Thyroid gland (tissue), 4 donors: ENCODE results near the gene TMEM120A. TPM values are rescaled to one million over a fixed set of nuclear protein-coding genes. Genes with fewer than 3 reads are reported as not detected.
A peak's percentile ranks its signal among the peaks of the same experiment; 100 is the strongest.

ENCODE experiments used
- DNase-seq, 2 donors: peaks; one replicate each; pipeline ENCODE4 v3.0.0-alpha.2; 2019
- H3K27ac ChIP-seq, 3 donors: fragments of 200-600 bp; sonication (generic); 1 replicate in 2 of 3; 2 replicates in 1 of 3; pipeline ENCODE4 v1.5.1; 2016 to 2019; ENCODE audit warnings: mild to moderate bottlenecking in 1 of 3, moderate library complexity in 1 of 3
- H3K27me3 ChIP-seq: fragments of 200-600 bp; sonication (generic); one replicate; pipeline ENCODE4 v1.5.1; 2019
- H3K36me3 ChIP-seq, 2 donors: fragments of 200-600 bp; sonication (generic); one replicate each; pipeline ENCODE4 v1.5.1; 2016 to 2019
- H3K4me1 ChIP-seq, 2 donors: fragments of 200-600 bp; sonication (generic); one replicate each; pipeline ENCODE4 v1.5.1; 2017 to 2019
- H3K4me3 ChIP-seq, 3 donors: fragments of 200-600 bp; sonication (generic); replicated peaks in 1 of 3; 1 replicate in 2 of 3; 2 replicates in 1 of 3; pipeline ENCODE4 v1.5.1; 2016; ENCODE audit warnings: mild to moderate bottlenecking in 1 of 3
- H3K9me3 ChIP-seq: fragments of 200-600 bp; sonication (generic); one replicate; pipeline ENCODE4 v1.5.1; 2017
- POLR2A ChIP-seq, 2 donors: fragments of 450-650 bp; IDR thresholded peaks; one replicate each; pipeline ENCODE4 v1.6.1; 2017; ENCODE audit warnings: antibody characterized with exemption in 2 of 2, mild to moderate bottlenecking in 2 of 2, moderate library complexity in 1 of 2
- WGBS, 2 donors: methylation state at CpG; one replicate each; pipeline ENCODE4 v1.1.5; 2017; 5-methylcytosine and 5-hydroxymethylcytosine counted together
- intact Hi-C: fragments of 100-400 bp; cut with DNase I; formaldehyde crosslinking; loops from one replicate; pipeline ENCODE4 v1.15.1; 2023
- total RNA-seq, 4 donors: library from RNA; depleted of rRNA; stranded (reverse); fragments of >200 nt; gene quantifications; one replicate each; pipeline ENCODE4 v1.2.3, GENCODE V29; 2016
- TF ChIP-seq, protein P1 (sequence below), 6 experiments: fragments of 200-600 bp in 3 of 6; fragments of 450-650 bp in 3 of 6; sonication (generic) in 3 of 6; IDR thresholded peaks; one replicate each; pipeline ENCODE4 v1.5.1; 2016 to 2019; ENCODE audit warnings: antibody characterized with exemption in 6 of 6, mild to moderate bottlenecking in 2 of 6, inconsistent platforms in 1 of 6, moderate library complexity in 1 of 6

Gene TMEM120A
- total RNA-seq, 4 donors from 2014 or later = 25.4 to 38.2 (median 34.9) TPM

DNA sequence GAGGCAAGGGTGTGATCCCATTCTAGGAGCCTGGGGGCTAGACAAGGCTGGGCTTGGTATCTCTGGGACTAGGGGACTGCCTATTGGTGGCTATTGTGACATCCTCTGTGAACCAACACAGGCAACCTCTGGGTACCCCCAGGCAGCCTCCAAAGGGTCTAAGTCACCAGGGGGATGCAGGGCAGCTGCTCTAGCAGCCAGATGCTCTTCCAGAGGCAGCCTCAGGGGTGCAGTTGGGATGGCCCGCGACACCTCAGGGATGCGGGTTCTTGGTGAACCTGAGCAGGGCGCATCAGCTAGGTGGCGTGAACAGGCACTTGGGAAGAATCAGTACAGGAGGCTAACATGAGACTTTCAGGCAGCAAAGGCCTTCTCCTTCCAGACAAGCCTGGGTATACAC lies 1.6 kb upstream of the TMEM120A start:
- Histone ChIP-seq H3K27me3 (no peaks in the 10 kb centered on the region), H3K4me3 (no peak overlapping the region), H3K36me3 (no peaks in the 10 kb centered on the region), H3K4me1 (peaks cover 12 to 17% of the 10 kb centered on the region in 2 donors), H3K27ac (peak overlapping the region in 1 of 3 donors; percentile 12), H3K9me3 (no peaks in the 10 kb centered on the region)
- 97% methylated on average over 5 of the region's 5 CpGs; no CpG with 5 or more reads in 1 of the 2 donors for WGBS, 2 donors
- intact Hi-C loops = no loop called here
- DNase-seq = no peak
- no peak for TF ChIP-seq POLR2A (IDR thresholded peaks at IDR 0.05)
- TF ChIP-seq, protein P1, sequence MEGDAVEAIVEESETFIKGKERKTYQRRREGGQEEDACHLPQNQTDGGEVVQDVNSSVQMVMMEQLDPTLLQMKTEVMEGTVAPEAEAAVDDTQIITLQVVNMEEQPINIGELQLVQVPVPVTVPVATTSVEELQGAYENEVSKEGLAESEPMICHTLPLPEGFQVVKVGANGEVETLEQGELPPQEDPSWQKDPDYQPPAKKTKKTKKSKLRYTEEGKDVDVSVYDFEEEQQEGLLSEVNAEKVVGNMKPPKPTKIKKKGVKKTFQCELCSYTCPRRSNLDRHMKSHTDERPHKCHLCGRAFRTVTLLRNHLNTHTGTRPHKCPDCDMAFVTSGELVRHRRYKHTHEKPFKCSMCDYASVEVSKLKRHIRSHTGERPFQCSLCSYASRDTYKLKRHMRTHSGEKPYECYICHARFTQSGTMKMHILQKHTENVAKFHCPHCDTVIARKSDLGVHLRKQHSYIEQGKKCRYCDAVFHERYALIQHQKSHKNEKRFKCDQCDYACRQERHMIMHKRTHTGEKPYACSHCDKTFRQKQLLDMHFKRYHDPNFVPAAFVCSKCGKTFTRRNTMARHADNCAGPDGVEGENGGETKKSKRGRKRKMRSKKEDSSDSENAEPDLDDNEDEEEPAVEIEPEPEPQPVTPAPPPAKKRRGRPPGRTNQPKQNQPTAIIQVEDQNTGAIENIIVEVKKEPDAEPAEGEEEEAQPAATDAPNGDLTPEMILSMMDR (IDR thresholded peaks at IDR 0.05) = no peak

DNA sequence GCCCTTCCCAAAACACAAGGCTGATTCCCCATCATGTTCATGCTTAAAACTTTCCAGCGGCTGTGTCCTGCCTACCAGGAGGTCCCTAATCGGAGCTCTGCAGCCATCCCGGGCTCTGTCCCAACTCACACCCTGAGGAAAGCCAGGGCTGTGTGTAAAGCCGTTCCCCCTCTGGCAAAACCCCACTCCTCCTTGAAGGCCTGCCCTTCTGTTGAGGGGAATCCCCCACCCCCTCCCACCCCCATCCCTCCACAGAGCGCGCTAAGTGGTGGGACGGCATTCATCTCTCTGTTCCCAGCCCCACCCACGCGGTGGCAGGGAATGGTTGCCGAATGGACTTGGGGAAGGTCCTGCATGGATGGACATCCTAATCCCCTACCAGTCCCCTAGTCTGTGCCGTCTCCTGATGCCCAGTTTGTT lies 667 bp upstream of the TMEM120A start:
- H3K4me3 ChIP-seq = peak overlapping the region in 1 of 3 donors; percentile 81
- TF ChIP-seq POLR2A (IDR thresholded peaks at IDR 0.05) = no peak
- TF ChIP-seq, protein P1 (IDR thresholded peaks at IDR 0.05) = no peak
- no peaks in the 10 kb centered on the region for H3K9me3 ChIP-seq
- no peaks in the 10 kb centered on the region for H3K27me3 ChIP-seq
- 30 to 51% methylated on average over 3 to 10 of the region's 11 CpGs for WGBS, 2 donors
- DNase-seq = no peak
- H3K4me1 ChIP-seq = peaks cover 17 to 23% of the 10 kb centered on the region in 2 donors
- intact Hi-C loops = no loop called here
- H3K36me3 ChIP-seq = no peaks in the 10 kb centered on the region
- H3K27ac ChIP-seq = peak overlapping the region; percentile 57 to 90 (median 65)

DNA sequence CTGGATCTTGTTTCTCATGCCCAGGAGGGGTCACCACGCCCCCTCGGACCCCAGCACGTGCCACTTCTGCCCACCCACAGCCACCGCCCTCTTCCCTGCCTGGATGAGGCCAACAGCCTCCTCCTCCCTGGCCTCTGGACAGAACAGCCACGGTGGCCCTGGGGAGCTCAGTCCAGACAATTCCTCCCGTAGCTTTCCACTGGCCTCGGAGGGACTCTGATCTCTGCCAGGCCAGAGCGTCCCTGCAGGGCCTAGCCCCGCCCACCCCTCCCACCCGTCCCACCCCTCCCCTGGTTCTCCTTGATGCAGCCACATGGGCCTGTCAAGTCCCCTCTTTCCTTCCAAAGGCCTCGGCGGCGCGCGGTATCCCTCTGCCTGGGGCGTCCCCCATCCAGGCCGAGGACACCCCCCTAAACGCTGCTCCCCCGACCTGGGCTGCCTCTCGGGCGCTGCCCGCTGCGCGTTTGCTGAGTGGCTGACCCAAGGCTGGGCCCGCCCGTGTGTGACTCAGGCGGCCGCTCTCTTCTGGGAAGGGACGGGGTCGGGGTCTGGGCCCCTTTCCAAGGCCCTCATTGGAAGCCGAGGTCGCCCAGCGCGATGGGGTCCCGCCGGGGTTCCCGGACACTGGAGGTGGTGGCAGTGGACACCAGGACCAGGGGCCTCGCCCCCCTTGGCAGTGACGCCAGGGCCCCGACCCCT lies 557 bp downstream of the TMEM120A start:
- Histone ChIP-seq H3K36me3 (no peaks in the 10 kb centered on the region), H3K4me1 (peaks cover 28 to 33% of the 10 kb centered on the region in 2 donors), H3K27me3 (no peaks in the 10 kb centered on the region), H3K4me3 (peak overlapping the region; percentile 49 to 81 (median 56)), H3K27ac (peak overlapping the region; percentile 70 to 90 (median 84)), H3K9me3 (no peaks in the 10 kb centered on the region)
- TF ChIP-seq, protein P1 (IDR thresholded peaks at IDR 0.05) = no peak
- TF ChIP-seq POLR2A (IDR thresholded peaks at IDR 0.05) = peak in 1 of 2 donors; percentile 13
- 0 to 4% methylated on average over 1 to 9 of the region's 40 CpGs for WGBS, 2 donors
- peak; percentile 68 for DNase-seq
- intact Hi-C loops = loop anchor here (5.0 kb wide), 2 partner anchors 77 to 112 kb away; partner anchors contain the start of gene POR

DNA sequence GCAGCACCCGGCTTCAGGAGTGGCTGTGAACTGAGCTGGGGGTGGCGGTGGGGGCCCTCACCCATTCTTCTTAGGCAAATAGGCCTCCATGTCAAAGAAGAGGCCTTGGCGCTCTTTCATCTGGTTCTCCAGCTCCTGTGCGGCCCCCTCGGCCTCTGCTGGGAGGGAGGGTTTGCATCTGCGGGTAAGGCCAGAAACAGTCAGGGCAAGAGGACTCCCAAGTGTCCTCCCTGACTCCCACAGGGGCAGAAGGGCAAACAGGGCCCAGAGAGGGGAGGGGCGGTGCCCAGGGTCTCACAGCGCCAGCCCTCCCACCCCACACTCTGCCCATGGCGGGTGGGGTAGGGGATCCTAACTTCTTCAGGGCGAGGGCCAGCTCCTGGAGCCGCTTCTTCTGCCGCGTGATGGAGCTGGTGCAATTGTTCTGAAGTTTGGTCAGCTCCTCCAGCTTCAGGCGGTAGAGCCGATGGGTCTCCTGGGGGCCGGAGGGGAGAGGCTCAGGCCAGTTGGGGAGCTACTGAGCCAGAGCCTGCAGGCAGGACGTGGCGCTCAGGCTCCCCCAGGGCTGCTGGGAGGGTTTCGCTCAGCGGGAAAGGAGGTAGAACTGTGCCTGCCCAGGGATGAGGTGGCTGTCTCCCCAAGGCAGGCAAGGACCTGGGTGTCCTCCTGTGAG lies 2.2 kb downstream of the TMEM120A start:
- Histone ChIP-seq H3K4me1 (peaks cover 28 to 33% of the 10 kb centered on the region in 2 donors), H3K9me3 (no peaks in the 10 kb centered on the region), H3K4me3 (no peak overlapping the region), H3K36me3 (peaks cover 0 to 3% of the 10 kb centered on the region in 2 donors), H3K27me3 (no peaks in the 10 kb centered on the region), H3K27ac (peak overlapping the region in 2 of 3 donors; percentile 24 to 33)
- no peak for DNase-seq
- intact Hi-C loops = loop anchor here (5.0 kb wide), 2 partner anchors 75 to 110 kb away; partner anchors contain the start of gene POR
- TF ChIP-seq POLR2A (IDR thresholded peaks at IDR 0.05) = no peak
- TF ChIP-seq, protein P1 (IDR thresholded peaks at IDR 0.05) = no peak
- WGBS, 2 donors = 88 to 93% methylated on average over 5 to 15 of the region's 20 CpGs
